Peyer's patch (tissue), 4 donors: ENCODE measurements around the gene TCF12. TPM values are rescaled to one million over a fixed set of nuclear protein-coding genes. Genes with fewer than 3 reads are reported as not detected.

Source experiments
- DNase-seq, 3 donors: peaks; one replicate each; pipeline ENCODE4 v3.0.0-alpha.2; 2017 to 2019
- H3K27ac ChIP-seq, 4 donors: fragments of 200-600 bp; sonication (generic); one replicate each; pipeline ENCODE4 v1.5.1; 2016 to 2019
- H3K27me3 ChIP-seq, 2 donors: fragments of 200-600 bp; sonication (generic); one replicate each; pipeline ENCODE4 v1.5.1; 2019
- H3K36me3 ChIP-seq, 3 donors: fragments of 200-600 bp; sonication (generic); one replicate each; pipeline ENCODE4 v1.5.1; 2016 to 2019
- H3K4me1 ChIP-seq, 4 donors: fragments of 200-600 bp; sonication (generic); one replicate each; pipeline ENCODE4 v1.5.1; 2016 to 2019
- H3K4me3 ChIP-seq, 4 donors: fragments of 200-600 bp; sonication (generic); 1 replicate in 3 of 4; 2 replicates in 1 of 4; pipeline ENCODE4 v1.5.1; 2016 to 2019; ENCODE audit warnings: mild to moderate bottlenecking in 1 of 4
- H3K9me3 ChIP-seq, 4 donors: fragments of 200-600 bp; sonication (generic); one replicate each; pipeline ENCODE4 v1.5.1; 2016 to 2019; ENCODE audit warnings: mild to moderate bottlenecking in 1 of 4
- POLR2A ChIP-seq, 2 donors: fragments of 450-650 bp; IDR thresholded peaks; one replicate each; pipeline ENCODE4 v1.5.1; 2017; ENCODE audit warnings: antibody characterized with exemption in 2 of 2, mild to moderate bottlenecking in 2 of 2, moderate library complexity in 2 of 2
- total RNA-seq, 4 donors: library from RNA; depleted of rRNA; stranded (reverse); fragments of >200 nt; gene quantifications; one replicate each; pipeline ENCODE4 v1.1.0, GENCODE V29; 2016
- TF ChIP-seq, protein P1 (sequence below), 6 experiments: fragments of 450-650 bp in 4 of 6; fragments of 200-600 bp in 2 of 6; sonication (generic) in 1 of 6; IDR thresholded peaks; one replicate each; pipeline ENCODE4 v1.5.1; 2017 to 2019; ENCODE audit warnings: antibody characterized with exemption in 6 of 6, mild to moderate bottlenecking in 3 of 6, moderate library complexity in 1 of 6

TCF12 gene
- total RNA-seq, 4 donors from 2014 or later: 98.4 to 815 (median 215) TPM

DNA sequence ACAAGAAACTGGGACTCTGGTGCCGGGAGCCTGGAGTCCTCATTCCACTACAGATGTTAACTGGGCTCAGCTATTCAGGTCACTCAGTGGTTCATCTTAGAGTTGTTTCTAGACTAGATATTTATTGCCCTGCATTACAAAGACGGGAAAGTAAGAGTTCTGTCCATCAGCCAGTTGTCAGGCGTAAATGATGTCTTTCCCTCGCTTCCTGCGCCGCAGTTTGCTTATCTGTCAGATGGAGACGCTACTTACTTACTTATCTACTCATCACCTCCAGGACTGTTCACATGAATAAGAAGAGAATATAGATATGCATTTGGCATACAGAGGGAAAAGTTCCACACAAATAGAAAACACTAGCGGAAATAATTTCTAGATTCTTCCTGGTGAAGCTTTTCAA is 410.0 kb downstream of the TCF12 start:
- TF ChIP-seq, protein P1, sequence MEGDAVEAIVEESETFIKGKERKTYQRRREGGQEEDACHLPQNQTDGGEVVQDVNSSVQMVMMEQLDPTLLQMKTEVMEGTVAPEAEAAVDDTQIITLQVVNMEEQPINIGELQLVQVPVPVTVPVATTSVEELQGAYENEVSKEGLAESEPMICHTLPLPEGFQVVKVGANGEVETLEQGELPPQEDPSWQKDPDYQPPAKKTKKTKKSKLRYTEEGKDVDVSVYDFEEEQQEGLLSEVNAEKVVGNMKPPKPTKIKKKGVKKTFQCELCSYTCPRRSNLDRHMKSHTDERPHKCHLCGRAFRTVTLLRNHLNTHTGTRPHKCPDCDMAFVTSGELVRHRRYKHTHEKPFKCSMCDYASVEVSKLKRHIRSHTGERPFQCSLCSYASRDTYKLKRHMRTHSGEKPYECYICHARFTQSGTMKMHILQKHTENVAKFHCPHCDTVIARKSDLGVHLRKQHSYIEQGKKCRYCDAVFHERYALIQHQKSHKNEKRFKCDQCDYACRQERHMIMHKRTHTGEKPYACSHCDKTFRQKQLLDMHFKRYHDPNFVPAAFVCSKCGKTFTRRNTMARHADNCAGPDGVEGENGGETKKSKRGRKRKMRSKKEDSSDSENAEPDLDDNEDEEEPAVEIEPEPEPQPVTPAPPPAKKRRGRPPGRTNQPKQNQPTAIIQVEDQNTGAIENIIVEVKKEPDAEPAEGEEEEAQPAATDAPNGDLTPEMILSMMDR (IDR thresholded peaks at IDR 0.05): no peak
- no peak for TF ChIP-seq POLR2A (IDR thresholded peaks at IDR 0.05)
- Histone ChIP-seq H3K4me3 (no peak overlapping the region), H3K27me3 (no peaks in the 10 kb centered on the region), H3K27ac (no peak overlapping the region), H3K9me3 (no peaks in the 10 kb centered on the region), H3K4me1 (peaks cover 0 to 12% (median 2%) of the 10 kb centered on the region in 4 donors), H3K36me3 (no peaks in the 10 kb centered on the region)
- DNase-seq: no peak

DNA sequence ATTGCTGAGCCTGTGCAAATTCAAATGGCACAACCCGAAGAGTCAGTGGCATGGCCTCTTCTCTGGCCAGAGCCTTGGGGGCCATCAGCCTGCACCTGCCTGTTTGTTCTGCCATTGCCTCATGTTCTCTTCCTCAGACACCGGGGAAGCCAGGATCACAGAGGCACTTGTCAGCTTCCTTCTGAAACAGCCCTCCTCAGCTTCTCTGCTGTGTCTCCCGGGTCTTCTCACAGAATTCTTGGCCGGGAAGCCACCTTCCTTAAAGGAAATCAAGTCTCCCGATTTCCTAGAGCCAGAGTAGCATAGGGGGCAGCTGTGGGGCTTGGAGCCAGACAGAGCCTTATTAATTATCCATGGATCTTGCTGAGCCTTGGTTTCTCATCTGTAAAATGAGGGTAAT is 410.5 kb downstream of the TCF12 start:
- Histone ChIP-seq H3K27me3 (no peaks in the 10 kb centered on the region), H3K4me3 (no peak overlapping the region), H3K9me3 (no peaks in the 10 kb centered on the region), H3K36me3 (no peaks in the 10 kb centered on the region), H3K27ac (no peak overlapping the region), H3K4me1 (peaks cover 0 to 11% (median 1%) of the 10 kb centered on the region in 4 donors)
- TF ChIP-seq, protein P1 (IDR thresholded peaks at IDR 0.05): no peak
- TF ChIP-seq POLR2A (IDR thresholded peaks at IDR 0.05): no peak
- DNase-seq: no peak

GRCh38 chr15:57329582-57330367 is 411.3 kb downstream of the TCF12 start:
- no peak overlapping the region for H3K4me3 ChIP-seq

DNA sequence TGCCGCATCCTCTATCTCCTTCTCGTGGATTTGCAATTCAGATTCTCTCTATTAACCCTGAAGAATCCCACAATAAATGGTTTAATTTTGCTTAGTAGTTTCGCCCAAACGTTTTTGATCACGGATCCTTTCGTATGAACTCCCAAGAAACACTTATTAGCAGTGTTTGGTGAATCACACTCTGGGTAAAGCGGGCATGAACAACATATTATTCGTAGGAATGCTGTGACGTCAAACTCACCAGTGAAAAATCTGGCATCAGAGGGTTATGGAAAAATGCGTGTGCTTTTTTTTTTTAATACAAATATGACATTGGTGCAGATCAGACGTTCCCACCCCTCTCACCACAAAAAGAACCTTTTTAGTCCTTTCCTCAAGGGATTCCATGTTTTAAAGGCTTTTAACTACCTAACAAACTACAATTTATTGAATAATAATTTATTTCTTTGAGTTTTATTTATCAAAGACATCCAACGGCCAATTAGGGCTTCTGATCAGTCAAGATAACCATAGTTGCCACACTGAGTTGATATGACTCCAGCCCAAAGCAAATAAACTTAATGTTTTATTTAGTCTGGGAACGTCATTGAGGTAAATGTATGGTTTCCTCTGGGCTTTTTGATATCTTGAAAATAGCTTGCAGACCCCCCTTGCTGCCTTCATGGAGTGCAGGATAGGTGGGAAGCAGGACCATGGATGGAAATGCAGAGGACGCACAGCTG is 412.3 kb downstream of the TCF12 start:
- Histone ChIP-seq H3K4me3 (no peak overlapping the region), H3K27me3 (no peaks in the 10 kb centered on the region), H3K36me3 (no peaks in the 10 kb centered on the region), H3K4me1 (peaks cover 0 to 11% (median 1%) of the 10 kb centered on the region in 4 donors), H3K27ac (no peak overlapping the region), H3K9me3 (no peaks in the 10 kb centered on the region)
- TF ChIP-seq, protein P1 (IDR thresholded peaks at IDR 0.05): no peak
- no peak for TF ChIP-seq POLR2A (IDR thresholded peaks at IDR 0.05)
- DNase-seq: no peak

More at GRCh38 chr15:57329582-57330367, 411.3 kb downstream of the TCF12 start:
- H3K4me1 ChIP-seq: peaks cover 0 to 11% (median 1%) of the 10 kb centered on the region in 4 donors
- no peaks in the 10 kb centered on the region for H3K9me3 ChIP-seq
- no peak for DNase-seq
- no peak overlapping the region for H3K27ac ChIP-seq
- H3K27me3 ChIP-seq: no peaks in the 10 kb centered on the region
- TF ChIP-seq POLR2A (IDR thresholded peaks at IDR 0.05): no peak
- TF ChIP-seq, protein P1 (IDR thresholded peaks at IDR 0.05): no peak
- H3K36me3 ChIP-seq: no peaks in the 10 kb centered on the region

DNA sequence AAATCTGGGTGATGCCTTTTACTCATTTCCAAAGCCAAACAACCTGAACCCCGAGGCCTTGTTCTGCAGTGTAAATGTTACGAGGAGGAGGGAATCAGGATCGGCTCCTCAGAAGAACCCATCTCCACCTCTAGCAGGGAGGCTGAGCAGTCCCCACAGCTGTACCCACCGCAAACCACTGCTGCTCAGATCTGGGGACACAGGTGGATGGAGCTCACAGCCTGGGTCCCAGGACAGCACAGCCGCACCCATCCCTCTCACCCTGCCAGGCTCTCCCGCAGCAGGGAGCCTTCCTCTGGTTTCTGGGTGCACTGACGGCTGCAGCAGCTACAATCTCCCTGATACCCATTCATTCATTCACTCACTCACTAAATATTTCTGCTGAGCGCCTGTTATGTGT is 413.9 kb downstream of the TCF12 start:
- Histone ChIP-seq H3K27me3 (no peaks in the 10 kb centered on the region), H3K27ac (no peak overlapping the region), H3K36me3 (no peaks in the 10 kb centered on the region), H3K4me1 (peaks cover 0 to 8% (median 0%) of the 10 kb centered on the region in 4 donors), H3K4me3 (no peak overlapping the region), H3K9me3 (no peaks in the 10 kb centered on the region)
- TF ChIP-seq POLR2A (IDR thresholded peaks at IDR 0.05): no peak
- TF ChIP-seq, protein P1 (IDR thresholded peaks at IDR 0.05): no peak
- DNase-seq: peak in 1 of 3 donors; percentile 43
